HFF-Myc (cell line): Measurements from ENCODE around the gene TATDN2.

Experiments
- DNase-seq: peaks from one replicate; pipeline ENCODE4 v3.0.0-alpha.2; 2011; ENCODE audit warnings: low read depth; ENCODE audit errors: extremely low read depth
- H3K4me3 ChIP-seq: replicated peaks from 2 replicates; pipeline ENCODE4 v1.5.1; 2011; ENCODE audit warnings: low read depth, mild to moderate bottlenecking, control low read depth, low read length
- CTCF ChIP-seq: IDR thresholded peaks from 2 replicates; pipeline ENCODE4 v1.5.1; 2012; ENCODE audit warnings: mild to moderate bottlenecking, low read depth, low read length, control low read depth; ENCODE audit errors: missing control alignments

The TATDN2 gene

DNA sequence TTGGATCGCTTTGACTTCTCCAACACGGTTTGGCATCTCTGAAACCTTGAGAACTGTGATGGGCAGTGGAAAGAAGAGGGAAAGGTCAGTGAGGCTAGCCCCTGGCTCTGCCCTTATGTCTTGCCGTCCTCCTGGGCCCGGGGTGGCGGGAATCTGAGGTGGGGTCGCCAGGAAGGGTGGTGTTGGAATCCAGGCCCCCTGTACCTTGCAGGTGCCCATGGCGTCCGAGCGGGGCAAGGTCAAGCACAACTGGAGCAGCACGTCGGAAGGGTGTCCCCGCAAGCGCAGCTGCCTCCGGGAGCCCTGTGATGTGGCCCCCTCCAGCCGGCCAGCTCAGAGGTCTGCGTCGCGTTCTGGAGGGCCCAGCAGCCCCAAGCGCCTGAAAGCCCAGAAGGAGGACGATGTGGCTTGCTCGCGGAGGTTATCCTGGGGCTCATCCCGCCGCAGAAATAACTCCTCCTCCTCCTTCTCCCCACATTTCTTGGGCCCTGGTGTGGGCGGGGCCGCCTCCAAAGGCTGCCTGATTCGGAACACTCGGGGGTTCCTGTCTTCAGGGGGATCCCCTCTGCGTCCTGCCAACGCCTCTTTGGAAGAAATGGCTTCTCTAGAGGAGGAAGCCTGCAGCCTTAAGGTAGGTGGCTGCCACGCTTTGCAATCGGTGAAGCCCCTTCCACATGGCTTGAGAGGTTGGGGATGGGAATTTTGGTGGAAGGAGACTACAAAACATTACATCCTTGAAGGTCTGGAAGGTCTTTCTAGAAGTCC is 907 bp downstream of the TATDN2 start:
- TF ChIP-seq CTCF = no peak
- DNase-seq = no peak
- H3K4me3 ChIP-seq = peak overlapping the region; percentile 91

GRCh38 chr3:10249833-10250232 is 1.6 kb downstream of the TATDN2 start:
- H3K4me3 ChIP-seq = peak overlapping the region; percentile 91
- no peak for DNase-seq
- no peak for TF ChIP-seq CTCF

DNA sequence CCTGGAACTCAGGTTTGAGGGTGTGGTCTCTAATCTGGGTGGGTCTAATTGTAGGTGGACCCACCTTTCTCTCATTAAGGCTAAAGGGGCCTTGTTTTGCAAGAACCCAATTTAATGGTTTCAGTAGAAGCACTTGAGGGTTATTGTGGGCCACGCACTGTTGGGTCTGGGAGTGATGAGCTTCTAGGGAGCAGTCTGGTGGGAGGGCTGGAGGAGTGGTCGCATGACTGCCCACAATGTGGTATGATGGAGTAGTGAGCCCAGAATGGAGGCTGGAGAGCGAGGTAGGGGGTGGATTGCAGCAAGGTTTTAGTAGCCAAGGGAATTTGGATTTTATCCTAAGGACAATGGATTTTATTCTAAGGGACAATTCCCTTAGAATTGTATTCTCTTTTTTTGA is 2.7 kb downstream of the TATDN2 start:
- no peak for TF ChIP-seq CTCF
- DNase-seq = no peak
- H3K4me3 ChIP-seq = peak overlapping the region; percentile 91

GRCh38 chr3:10253731-10254130 is 5.5 kb downstream of the TATDN2 start:
- no peak for DNase-seq
- no peak overlapping the region for H3K4me3 ChIP-seq
- no peak for TF ChIP-seq CTCF

DNA sequence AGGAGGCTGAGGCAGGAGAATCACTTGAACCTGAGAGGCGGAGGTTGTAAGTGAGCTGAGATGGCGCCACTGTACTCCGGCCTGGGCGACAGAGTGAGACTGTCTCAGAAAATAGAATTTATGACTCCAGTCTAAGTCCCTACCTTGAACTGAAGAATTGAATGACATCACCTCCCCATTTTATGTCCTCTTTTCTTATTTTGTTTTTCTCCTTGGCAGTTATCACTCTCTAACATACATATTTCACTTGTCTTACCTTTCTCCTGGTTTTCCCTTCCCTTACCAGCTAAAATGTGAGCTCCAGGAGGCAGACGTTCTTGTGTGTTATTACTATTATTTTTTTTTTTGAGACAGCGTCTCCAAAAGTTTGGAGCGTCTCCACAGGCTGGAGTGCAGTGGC is 7.6 kb downstream of the TATDN2 start:
- no peak for TF ChIP-seq CTCF
- DNase-seq = no peak
- H3K4me3 ChIP-seq = no peak overlapping the region

DNA sequence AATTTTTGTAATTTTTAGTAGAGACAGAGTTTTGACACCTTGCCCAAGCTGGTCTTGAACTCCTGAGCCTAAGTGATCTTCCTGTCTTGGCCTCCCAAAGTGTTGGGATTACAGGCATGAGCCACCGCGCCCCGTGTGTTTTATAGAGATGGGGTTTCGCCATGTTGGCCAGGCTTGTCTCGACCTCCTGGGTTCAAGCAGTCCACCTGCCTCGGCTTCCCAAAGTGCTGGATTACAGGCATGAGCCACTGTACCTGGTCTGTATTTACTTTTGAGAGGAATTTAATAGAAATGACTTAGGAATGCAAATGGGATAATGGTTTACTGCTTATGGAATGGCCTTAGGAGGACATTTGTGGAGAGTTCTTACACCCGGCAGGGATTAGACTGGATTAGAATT is 10.8 kb downstream of the TATDN2 start:
- no peak for TF ChIP-seq CTCF
- no peak overlapping the region for H3K4me3 ChIP-seq
- no peak for DNase-seq

DNA sequence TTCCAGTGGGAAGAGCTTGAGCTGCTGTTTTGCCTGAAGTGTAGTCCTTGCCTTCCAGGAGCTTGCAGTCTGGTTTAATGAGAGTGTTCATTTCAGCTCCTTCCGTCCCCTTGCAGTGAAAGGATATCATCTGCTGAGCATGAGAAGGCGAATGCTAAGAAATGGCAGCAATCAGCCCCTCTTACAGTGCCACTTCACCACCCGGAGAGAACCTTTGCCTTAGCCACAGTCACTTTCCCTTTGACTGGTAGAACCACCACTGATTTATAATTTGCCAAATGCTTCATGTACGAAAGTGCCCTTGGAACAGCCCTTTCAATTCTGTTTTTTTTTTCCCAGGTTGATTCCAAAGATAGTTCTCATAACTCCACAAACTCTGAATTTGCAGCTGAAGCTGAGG is 11.5 kb downstream of the TATDN2 start:
- TF ChIP-seq CTCF = no peak
- DNase-seq = no peak
- H3K4me3 ChIP-seq = no peak overlapping the region
